K562 (cell line): Measurements from ENCODE around the gene LYRM1. TPM values are rescaled to one million over a fixed set of nuclear protein-coding genes. Genes with fewer than 3 reads are reported as not detected.

Experiments used
- BCOR ChIP-seq: fragments of 450-650 bp; IDR thresholded peaks from 2 replicates; pipeline ENCODE4 v1.6.1; 2016
- BRD4 ChIP-seq: fragments of 200-600 bp; sonication (generic); IDR thresholded peaks from 2 replicates; pipeline ENCODE4 v1.6.1; 2017; ENCODE audit warnings: inconsistent platforms
- BRF2 ChIP-seq: IDR thresholded peaks from 3 replicates; pipeline ENCODE4 v1.6.1; 2011; ENCODE audit warnings: borderline replicate concordance, mild to moderate bottlenecking; ENCODE audit not compliant: insufficient read length, insufficient read depth
- CBFA2T2 ChIP-seq: fragments of 450-650 bp; conservative IDR thresholded peaks from 2 replicates; pipeline ENCODE4 v1.6.1; 2017; ENCODE audit warnings: mild to moderate bottlenecking
- CCNT2 ChIP-seq: IDR thresholded peaks from 2 replicates; pipeline ENCODE4 v1.6.1; 2011; ENCODE audit warnings: borderline replicate concordance, low read depth, mild to moderate bottlenecking, moderate library complexity, mixed read lengths, low read length; ENCODE audit not compliant: insufficient read length; ENCODE audit errors: extremely low read depth
- CHD7 ChIP-seq: fragments of 200-600 bp; sonication (generic); IDR thresholded peaks from one replicate; pipeline ENCODE4 v1.6.1; 2012; ENCODE audit warnings: mild to moderate bottlenecking, low read depth, low read length, inconsistent platforms
- E2F5 ChIP-seq: sonication (generic); formaldehyde crosslinking; IDR thresholded peaks from 2 replicates; pipeline ENCODE4 v1.8.0; 2022; ENCODE audit warnings: mild to moderate bottlenecking, missing genetic modification reagents
- HSF4 ChIP-seq: fragments of 250-450 bp; sonication (Bioruptor Pico); IDR thresholded peaks from 2 replicates; pipeline ENCODE4 v2.1.2; 2022; ENCODE audit warnings: mild to moderate bottlenecking, moderate library complexity, borderline replicate concordance
- KDM1A ChIP-seq, 2 experiments: fragments of 450-650 bp; IDR thresholded peaks; 2 replicates each; pipeline ENCODE4 v1.6.1; 2016; ENCODE audit warnings: mild to moderate bottlenecking in 2 of 2
- MEF2D ChIP-seq: conservative IDR thresholded peaks from 2 replicates; pipeline ENCODE4 v1.6.1; 2016; ENCODE audit warnings: low read depth, missing genetic modification characterization, missing compliant biosample characterization
- NCOA4 ChIP-seq: fragments of 450-650 bp; IDR thresholded peaks from 2 replicates; pipeline ENCODE4 v1.6.1; 2018; ENCODE audit warnings: mild to moderate bottlenecking; ENCODE audit not compliant: partially characterized antibody
- SIRT6 ChIP-seq: IDR thresholded peaks from one replicate; pipeline ENCODE4 v1.6.1; 2012; ENCODE audit warnings: low read depth, mild to moderate bottlenecking, control low read depth, inconsistent platforms, low read length, moderate library complexity
- SMAD1 ChIP-seq: fragments of 150-350 bp; IDR thresholded peaks from 2 replicates; pipeline ENCODE4 v1.6.1; 2014; ENCODE audit warnings: low read length, low read depth; ENCODE audit not compliant: partially characterized antibody
- SMARCA5 ChIP-seq: fragments of 450-650 bp; IDR thresholded peaks from 2 replicates; pipeline ENCODE4 v1.6.1; 2016
- SPI1 ChIP-seq: IDR thresholded peaks from 2 replicates; pipeline ENCODE4 v1.6.1; 2011; ENCODE audit warnings: low read depth, low read length, control low read depth, borderline replicate concordance
- ZNF24 ChIP-seq: fragments of 450-650 bp; IDR thresholded peaks from 2 replicates; pipeline ENCODE4 v1.6.1; 2016
- polyA plus RNA-seq, 8 experiments: library from polyadenylated mRNA; depleted of rRNA in 4 of 8; stranded (reverse) in 5 of 8; unstranded in 3 of 8; fragments of >200 nt; fragmentation: Nextera tagmentation in 2 of 8; fragmentation: Illumina TruSeq in 1 of 8; extraction: Ambion mirVana in 2 of 8; extraction: Trizol in 1 of 8; gene quantifications; 2 replicates each; pipeline versions ENCODE4 v1.2.1 to v1.2.3, GENCODE V29; 2011 to 2014; ENCODE audit warnings: inconsistent platforms in 1 of 8, missing spikeins in 1 of 8
- total RNA-seq, 7 experiments: library from RNA; depleted of rRNA in 6 of 7; stranded (reverse); fragments of >200 nt in 6 of 7; fragmentation: Illumina TruSeq in 2 of 7; extraction: Trizol in 2 of 7; gene quantifications; 2 replicates each; pipeline versions ENCODE4 v1.2.1 to v1.2.3, GENCODE V29; 2011 to 2021; ENCODE audit warnings: low replicate concordance in 1 of 7

Gene LYRM1
- total and polyA plus RNA-seq, 9 of the 15 experiments (the other 6 are each of a cell fraction or from before 2014, with no cell fraction given), result 17.5 to 44.1 (median 32.7) TPM

GRCh38 chr16:20944861-20945574 is 44.4 kb downstream of the LYRM1 start (continued):
- no peak for TF ChIP-seq BRF2
- no peak for TF ChIP-seq SIRT6
- no peak for TF ChIP-seq BCOR
- TF ChIP-seq CBFA2T2, result no peak
- TF ChIP-seq E2F5 (CRISPR knock-in tag), result no peak
- TF ChIP-seq CCNT2, result no peak
- TF ChIP-seq BRD4, result no peak
- TF ChIP-seq KDM1A (IDR thresholded peaks at IDR 0.05), result 0 out of 4 replicates have a peak, but pooled peaks of 1 of the 2 experiments have one; percentile 7
- no peak for TF ChIP-seq SMARCA5
- TF ChIP-seq CHD7, result no peak
- TF ChIP-seq SMAD1, result no peak
- TF ChIP-seq HSF4 (CRISPR knock-in tag), result peak; percentile 99
- peak; percentile 100 for TF ChIP-seq MEF2D
- TF ChIP-seq NCOA4, result no peak
- TF ChIP-seq ZNF24, result no peak
- TF ChIP-seq SPI1, result no peak
